ENCODE results near the gene MC4R. TPM values are rescaled to one million over a fixed set of nuclear protein-coding genes. Genes with fewer than 3 reads are reported as not detected.

Gene MC4R
- polyA plus RNA-seq, 4 donors: 0.13 to 0.26 (median 0.14) TPM

- no peak for DNase-seq (ENCODE audit: low read depth in 4 of 4, low spot score in 2 of 4)
Measured at GRCh38 chr18:60329131-60329530, 43.4 kb downstream of the MC4R start.

- no peak for DNase-seq (ENCODE audit: low read depth in 4 of 4, low spot score in 2 of 4)
Measured at GRCh38 chr18:60327880-60328279, 44.7 kb downstream of the MC4R start.

GRCh38 chr18:60322591-60322990 lies 50.0 kb downstream of the MC4R start:
- no peak for DNase-seq (ENCODE audit: low read depth in 4 of 4, low spot score in 2 of 4)

Data from left renal cortex interstitium (tissue), 4 donors.